ENCODE results near the gene DERA.

DNA sequence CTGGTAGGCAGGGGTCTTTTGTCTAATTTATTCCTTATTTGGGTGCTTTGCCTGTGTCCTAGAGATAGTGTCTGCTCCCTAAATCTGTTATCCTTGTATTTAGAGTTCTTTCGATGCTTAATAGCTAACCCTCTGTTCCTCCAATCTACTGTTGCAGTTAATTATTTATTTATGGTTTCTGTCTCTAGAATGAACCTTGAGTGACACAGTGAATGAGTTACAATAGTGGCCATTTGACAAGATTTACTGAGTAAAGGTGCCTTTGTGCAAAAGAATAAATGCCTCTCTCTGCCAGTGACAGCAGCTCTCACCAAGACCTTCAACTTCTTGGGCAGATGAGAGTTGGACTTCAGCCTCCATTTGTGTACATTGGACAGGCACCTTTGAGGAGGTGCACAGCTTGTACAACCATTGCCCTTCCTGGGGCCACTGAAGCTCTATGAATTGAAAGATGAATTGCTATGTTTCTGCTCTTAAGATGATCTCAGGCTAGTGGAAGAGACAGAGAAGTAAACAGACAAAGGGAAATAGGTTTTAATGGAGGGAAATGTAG is 165.9 kb downstream of the DERA start:
- TF ChIP-seq EZH2 (IDR thresholded peaks at IDR 0.05; ENCODE audit: borderline replicate concordance, low read length), result no peak
- TF ChIP-seq, protein P1, sequence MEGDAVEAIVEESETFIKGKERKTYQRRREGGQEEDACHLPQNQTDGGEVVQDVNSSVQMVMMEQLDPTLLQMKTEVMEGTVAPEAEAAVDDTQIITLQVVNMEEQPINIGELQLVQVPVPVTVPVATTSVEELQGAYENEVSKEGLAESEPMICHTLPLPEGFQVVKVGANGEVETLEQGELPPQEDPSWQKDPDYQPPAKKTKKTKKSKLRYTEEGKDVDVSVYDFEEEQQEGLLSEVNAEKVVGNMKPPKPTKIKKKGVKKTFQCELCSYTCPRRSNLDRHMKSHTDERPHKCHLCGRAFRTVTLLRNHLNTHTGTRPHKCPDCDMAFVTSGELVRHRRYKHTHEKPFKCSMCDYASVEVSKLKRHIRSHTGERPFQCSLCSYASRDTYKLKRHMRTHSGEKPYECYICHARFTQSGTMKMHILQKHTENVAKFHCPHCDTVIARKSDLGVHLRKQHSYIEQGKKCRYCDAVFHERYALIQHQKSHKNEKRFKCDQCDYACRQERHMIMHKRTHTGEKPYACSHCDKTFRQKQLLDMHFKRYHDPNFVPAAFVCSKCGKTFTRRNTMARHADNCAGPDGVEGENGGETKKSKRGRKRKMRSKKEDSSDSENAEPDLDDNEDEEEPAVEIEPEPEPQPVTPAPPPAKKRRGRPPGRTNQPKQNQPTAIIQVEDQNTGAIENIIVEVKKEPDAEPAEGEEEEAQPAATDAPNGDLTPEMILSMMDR (IDR thresholded peaks at IDR 0.05; ENCODE audit: low read length), result no peak

Data from OCI-LY1 (cell line).